ENCODE results near the gene LMO7.

Gene LMO7

DNA sequence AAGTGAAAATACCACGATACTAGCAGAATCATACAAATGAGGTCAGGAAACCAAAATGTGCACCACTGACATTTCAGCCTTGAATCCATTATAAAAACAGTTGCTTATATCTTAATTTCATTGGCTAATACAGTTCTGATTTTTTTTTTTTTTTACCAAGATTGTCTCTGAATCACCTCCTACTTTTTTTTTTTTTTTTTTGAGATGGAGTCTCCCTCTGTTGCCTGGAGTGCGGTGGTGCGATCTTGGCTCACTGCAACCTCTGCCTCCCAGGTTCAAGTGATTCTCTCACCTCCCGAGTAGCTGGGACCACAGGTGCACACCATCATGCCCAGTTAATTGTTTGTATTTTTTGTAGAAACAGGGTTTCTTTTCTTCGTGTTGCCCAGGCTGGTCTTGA lies 270.2 kb downstream of the LMO7 start:
- no peak for DNase-seq

DNA sequence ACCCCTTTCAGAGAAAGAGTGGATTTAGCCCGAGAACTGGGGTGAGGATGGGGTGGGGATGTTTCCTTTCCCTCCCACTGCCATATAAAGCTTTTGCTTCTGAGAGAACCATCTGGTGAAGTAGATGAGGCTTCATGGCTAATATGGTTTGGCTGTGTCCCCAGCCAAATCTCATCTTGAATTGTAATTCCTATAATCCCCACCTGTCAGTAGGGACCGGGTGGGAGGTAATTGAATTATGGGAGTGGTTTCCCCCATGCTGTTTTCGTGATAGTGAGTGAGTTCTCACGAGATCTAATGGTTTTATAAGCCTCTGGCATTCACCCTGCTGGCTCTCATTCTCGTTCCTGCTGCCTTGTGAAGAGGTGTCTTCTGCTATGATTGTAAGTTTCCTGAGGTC lies 270.9 kb downstream of the LMO7 start:
- DNase-seq, result no peak

DNA sequence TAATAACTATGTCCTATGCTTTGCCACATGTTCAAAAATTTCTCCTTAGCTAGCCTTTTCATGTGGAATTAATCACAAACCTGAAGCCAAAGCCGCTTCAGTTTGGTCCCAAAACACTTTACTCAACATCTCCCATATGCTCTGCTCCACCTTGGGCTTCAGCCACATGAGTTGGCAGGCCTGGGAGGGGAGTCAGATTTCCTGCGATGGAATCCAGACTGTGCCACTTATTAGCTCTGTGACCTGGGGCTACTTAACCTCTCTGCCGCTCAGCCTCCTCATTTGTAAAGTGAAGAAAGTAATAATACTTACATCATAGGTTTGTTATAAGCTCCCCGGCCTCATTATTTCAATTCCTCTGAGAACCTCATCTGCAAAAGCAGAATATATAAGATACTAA lies 272.0 kb downstream of the LMO7 start:
- DNase-seq, result no peak

Data from NCI-H2029 treated with DMSO at 0.1 percent for 48 hours (cell line).